ENCODE results near the gene TMTC3.

The TMTC3 gene

DNA sequence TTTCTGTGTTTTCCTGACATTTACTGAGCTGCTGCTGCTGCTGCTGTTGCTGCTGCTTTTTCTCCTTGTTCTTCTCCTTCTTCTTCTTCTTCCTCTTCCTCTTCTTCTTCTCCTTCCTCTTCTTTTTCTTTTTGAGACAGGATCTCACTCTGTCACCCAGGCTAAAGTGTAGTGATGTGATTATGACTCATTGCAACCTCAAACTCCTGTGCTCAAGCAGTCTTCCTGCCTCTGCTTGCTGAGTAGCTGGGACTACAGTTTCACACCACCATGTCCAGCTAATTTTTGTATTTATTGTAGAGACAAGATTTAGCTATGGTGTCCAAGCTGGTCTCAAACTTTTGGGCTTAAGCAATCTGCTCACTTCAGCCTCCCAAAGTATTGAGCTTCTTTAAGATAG lies 95.8 kb downstream of the TMTC3 start:
- TF ChIP-seq, protein P1, sequence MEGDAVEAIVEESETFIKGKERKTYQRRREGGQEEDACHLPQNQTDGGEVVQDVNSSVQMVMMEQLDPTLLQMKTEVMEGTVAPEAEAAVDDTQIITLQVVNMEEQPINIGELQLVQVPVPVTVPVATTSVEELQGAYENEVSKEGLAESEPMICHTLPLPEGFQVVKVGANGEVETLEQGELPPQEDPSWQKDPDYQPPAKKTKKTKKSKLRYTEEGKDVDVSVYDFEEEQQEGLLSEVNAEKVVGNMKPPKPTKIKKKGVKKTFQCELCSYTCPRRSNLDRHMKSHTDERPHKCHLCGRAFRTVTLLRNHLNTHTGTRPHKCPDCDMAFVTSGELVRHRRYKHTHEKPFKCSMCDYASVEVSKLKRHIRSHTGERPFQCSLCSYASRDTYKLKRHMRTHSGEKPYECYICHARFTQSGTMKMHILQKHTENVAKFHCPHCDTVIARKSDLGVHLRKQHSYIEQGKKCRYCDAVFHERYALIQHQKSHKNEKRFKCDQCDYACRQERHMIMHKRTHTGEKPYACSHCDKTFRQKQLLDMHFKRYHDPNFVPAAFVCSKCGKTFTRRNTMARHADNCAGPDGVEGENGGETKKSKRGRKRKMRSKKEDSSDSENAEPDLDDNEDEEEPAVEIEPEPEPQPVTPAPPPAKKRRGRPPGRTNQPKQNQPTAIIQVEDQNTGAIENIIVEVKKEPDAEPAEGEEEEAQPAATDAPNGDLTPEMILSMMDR (conservative IDR thresholded peaks at IDR 0.05): no peak
- TF ChIP-seq ZFX (IDR thresholded peaks at IDR 0.05): no peak

DNA sequence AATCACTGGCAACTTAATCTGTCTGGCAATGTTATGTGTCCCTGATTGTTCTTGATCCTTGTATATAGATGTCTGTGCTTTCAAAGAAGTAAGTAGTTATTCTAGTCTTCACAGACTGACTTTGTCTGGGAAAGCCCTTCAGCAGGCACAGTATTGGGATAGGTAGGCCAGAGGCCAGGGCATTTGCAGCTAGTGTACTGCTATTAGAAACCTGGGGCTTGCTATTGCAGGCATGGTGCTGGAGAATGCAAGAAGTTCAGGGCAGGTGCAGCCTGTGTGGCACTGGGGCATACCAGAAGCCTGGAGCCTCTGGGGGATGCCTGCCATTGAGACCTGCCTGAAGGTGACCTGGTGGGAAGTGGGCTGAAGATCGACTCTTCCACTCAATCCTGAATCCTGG lies 96.3 kb downstream of the TMTC3 start:
- no peak for TF ChIP-seq ZFX (IDR thresholded peaks at IDR 0.05)
- TF ChIP-seq, protein P1 (conservative IDR thresholded peaks at IDR 0.05): no peak
- no peak overlapping the region for H3K27ac ChIP-seq

More for the DNA sequence above, 95.8 kb downstream of the TMTC3 start:
- no peak overlapping the region for H3K27ac ChIP-seq

DNA sequence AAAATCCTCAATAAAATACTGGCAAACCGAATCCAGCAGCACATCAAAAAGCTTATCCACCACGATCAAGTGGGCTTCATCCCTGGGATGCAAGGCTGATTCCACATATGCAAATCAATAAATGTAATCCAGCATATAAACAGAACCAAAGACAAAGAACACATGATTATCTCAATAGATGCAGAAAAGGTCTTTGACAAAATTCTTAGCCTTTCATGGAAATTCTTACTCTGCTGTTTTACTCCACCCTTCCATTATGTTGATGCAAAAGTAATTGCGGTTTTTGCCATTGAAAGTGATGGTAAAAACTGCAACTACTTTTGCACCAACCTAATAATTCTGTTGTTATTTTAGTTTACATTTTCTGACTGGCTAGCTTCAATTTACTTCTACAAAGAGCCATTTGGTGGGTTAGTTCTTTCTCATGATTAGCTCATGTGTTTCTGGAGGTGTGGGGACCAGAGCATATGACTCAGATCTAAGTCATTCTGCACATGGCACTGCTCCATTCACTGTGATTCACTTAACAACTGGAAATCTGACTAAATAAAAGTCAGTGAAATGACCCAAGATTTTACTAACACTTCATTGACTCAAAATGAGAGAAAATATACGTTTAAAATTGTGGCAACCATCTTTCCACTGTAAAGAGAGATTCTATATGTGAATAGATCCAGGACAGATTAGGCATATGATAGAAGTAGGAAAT lies 99.9 kb downstream of the TMTC3 start:
- TF ChIP-seq ZFX (IDR thresholded peaks at IDR 0.05): no peak
- TF ChIP-seq, protein P1 (conservative IDR thresholded peaks at IDR 0.05): no peak
- H3K27ac ChIP-seq: no peak overlapping the region

DNA sequence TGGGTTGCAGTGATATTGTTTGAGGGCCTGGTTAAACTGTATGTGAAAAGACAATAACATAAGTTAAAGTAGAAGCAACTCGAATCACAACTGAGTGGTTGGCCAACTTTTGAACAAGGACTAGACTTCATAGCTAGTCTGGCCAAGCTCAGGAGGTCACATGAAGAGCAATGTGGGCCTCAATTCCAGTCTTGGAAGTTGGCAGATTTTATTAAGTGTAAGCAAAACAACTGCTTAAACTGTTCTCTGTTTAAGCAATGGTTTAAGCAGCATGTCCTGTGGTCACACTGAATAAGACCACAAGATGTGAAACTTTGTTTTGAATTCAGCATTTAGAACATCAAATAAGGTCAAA lies 100.4 kb downstream of the TMTC3 start:
- no peak for TF ChIP-seq ZFX (IDR thresholded peaks at IDR 0.05)
- TF ChIP-seq, protein P1 (conservative IDR thresholded peaks at IDR 0.05): no peak
- no peak overlapping the region for H3K27ac ChIP-seq

DNA sequence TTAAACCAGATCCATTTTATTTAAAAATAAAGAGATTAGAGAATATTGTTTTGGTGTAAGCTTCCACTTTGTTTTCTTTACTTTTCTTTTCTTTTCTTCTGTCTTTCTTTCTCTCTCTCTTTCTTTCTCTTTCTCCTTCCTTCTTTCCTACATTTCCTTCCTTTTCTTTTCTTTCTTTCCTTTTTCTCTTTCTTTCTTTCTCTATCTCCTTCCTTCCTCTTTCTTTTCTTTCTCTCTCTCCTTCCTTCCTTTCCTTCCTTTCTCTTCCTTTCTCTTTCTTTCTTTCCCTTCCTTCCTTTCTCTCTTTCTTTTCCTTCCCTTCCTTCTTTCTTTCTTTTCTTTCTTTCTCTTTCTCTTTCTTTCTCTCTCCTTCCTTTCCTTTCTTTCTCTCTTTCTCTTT lies 100.8 kb downstream of the TMTC3 start:
- TF ChIP-seq, protein P1 (conservative IDR thresholded peaks at IDR 0.05): no peak
- no peak for TF ChIP-seq ZFX (IDR thresholded peaks at IDR 0.05)
- H3K27ac ChIP-seq: no peak overlapping the region

DNA sequence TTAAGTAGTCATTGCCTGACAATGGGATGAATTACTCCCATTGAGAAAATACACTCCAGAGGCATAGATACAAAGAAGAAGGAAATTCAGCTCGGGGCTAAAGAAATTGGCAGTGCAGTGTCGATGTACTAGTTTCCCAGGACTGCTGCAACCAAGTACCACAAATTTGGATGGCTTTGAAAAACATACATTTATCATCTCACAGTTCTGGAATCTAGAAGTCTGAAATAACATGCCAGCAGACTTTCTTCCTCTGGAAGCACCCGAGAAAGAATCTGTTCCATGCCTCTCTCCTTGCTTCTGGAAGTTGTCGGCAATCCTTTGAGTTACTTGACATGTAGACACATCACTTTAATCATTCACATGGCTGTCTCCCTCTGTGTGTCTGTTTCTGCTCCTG lies 101.9 kb downstream of the TMTC3 start:
- TF ChIP-seq, protein P1 (conservative IDR thresholded peaks at IDR 0.05): no peak
- no peak for TF ChIP-seq ZFX (IDR thresholded peaks at IDR 0.05)
- no peak overlapping the region for H3K27ac ChIP-seq

DNA sequence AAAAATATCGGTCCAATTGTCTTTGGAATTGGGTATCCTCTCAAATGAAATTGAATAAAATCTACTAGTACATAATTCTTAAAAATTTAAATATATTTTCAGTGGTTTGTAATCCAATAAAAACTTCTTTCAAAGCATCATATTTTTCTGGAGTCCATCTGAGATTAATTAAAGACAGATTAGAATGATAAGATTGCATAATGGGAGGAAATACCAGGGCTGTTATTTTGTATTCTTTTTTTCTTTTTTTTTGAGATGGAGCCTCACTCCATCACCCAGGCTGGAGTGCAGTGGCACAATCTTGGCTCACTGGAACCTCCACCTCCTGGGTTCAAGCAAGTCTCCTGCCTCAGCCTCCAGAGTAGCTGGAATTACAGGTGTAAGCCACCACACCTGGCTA lies 103.8 kb downstream of the TMTC3 start:
- TF ChIP-seq, protein P1 (conservative IDR thresholded peaks at IDR 0.05): no peak
- no peak for TF ChIP-seq ZFX (IDR thresholded peaks at IDR 0.05)
- H3K27ac ChIP-seq: peak overlapping the region; percentile 19; the same call in 1 of the 2 replicates

All from C4-2B (cell line).